K562 (cell line): ENCODE data around the gene ANO1. TPM values are rescaled to one million over a fixed set of nuclear protein-coding genes. Genes with fewer than 3 reads are reported as not detected.

Source experiments
- ATAC-seq: fragments of 200-7000 bp; cut with Tn5 transposase; 3 replicates; pipeline ENCODE4 v1.9.1; 2020; ENCODE audit warnings: moderate library complexity
- BruUV-seq: library from RNA; stranded (reverse); fragments of 400-500 nt; replicated peaks from 2 replicates; lab custom pipeline; 2021; lab: Mats Ljungman, UMichigan
- CTCF ChIA-PET: fragments of 300-600 bp; formaldehyde crosslinking; extraction: SDS; loops from one replicate; lab custom pipeline; 2021; ENCODE audit warnings: low intra/inter-chr PET ratio; lab: Yijun Ruan, JAX
- POLR2A ChIA-PET: fragments of 300-600, 350-650 bp; sonication (Branson Sonifier 250); formaldehyde crosslinking; extraction: SDS; loops from one replicate; lab custom pipeline; 2021; ENCODE audit warnings: antibody characterized with exemption, inconsistent platforms; lab: Yijun Ruan, JAX
- DNase-seq, 4 experiments: peaks; one replicate each; pipeline versions ENCODE4 v3.0.0 to v3.0.0-alpha.2; 2011 to 2018; ENCODE audit warnings: low spot score in 3 of 4, mixed read lengths in 3 of 4; ENCODE audit errors: extremely low read depth in 1 of 4
- FAIRE-seq: peaks from 2 replicates; lab custom pipeline; 2011; peaks lifted over from hg19 to GRCh38; lab: Jason Lieb, UNC
- H2AFZ ChIP-seq: 2 replicates; pipeline ENCODE4 v1.6.0; 2011; ENCODE audit warnings: low read depth, low read length, control low read depth, inconsistent platforms
- H3K27ac ChIP-seq: fragments of 200-600 bp; 3 replicates; pipeline ENCODE4 v1.8.0; 2011; ENCODE audit warnings: low read depth, mild to moderate bottlenecking, control low read depth, inconsistent platforms, low read length, moderate library complexity, mixed read lengths; ENCODE audit errors: extremely low read depth
- H3K27me3 ChIP-seq, 2 experiments: fragments of 300-600 bp in 1 of 2; 2 replicates in 1 of 2; 3 replicates in 1 of 2; pipeline versions ENCODE4 v1.6.0 to v1.8.0; 2011; ENCODE audit warnings: inconsistent platforms in 2 of 2, low read length in 2 of 2, mild to moderate bottlenecking in 1 of 2, mixed read lengths in 1 of 2, moderate library complexity in 1 of 2; ENCODE audit not compliant: control insufficient read depth in 2 of 2, insufficient read depth in 2 of 2
- H3K36me3 ChIP-seq: fragments of 300-600 bp; 3 replicates; pipeline ENCODE4 v1.8.0; 2011; ENCODE audit warnings: mild to moderate bottlenecking, low read length, inconsistent platforms; ENCODE audit not compliant: control insufficient read depth, insufficient read depth
- H3K4me1 ChIP-seq, 2 experiments: fragments of 200-600 bp in 1 of 2; replicated peaks in 1 of 2; 2 replicates in 1 of 2; 3 replicates in 1 of 2; pipeline versions ENCODE4 v1.5.1 to v1.8.0; 2011; ENCODE audit warnings: inconsistent platforms in 2 of 2, low read length in 2 of 2, mild to moderate bottlenecking in 1 of 2, mixed read lengths in 1 of 2, moderate library complexity in 1 of 2; ENCODE audit not compliant: control insufficient read depth in 2 of 2, insufficient read depth in 2 of 2
- H3K4me2 ChIP-seq: 2 replicates; pipeline ENCODE4 v1.6.1; 2011; ENCODE audit warnings: low read length, control low read depth, inconsistent platforms, mixed read lengths; ENCODE audit not compliant: insufficient read depth
- H3K4me3 ChIP-seq: fragments of 200-600 bp; sonication (generic), shearing (Covaris generic); 2 replicates; pipeline ENCODE4 v1.5.1; 2016; ENCODE audit warnings: control low read depth, inconsistent platforms
- H3K79me2 ChIP-seq: fragments of 200-600 bp; 3 replicates; pipeline ENCODE4 v1.8.0; 2011; ENCODE audit warnings: low read length, inconsistent platforms; ENCODE audit not compliant: control insufficient read depth, insufficient read depth
- H3K9ac ChIP-seq, 2 experiments: 2 replicates each; pipeline versions ENCODE4 v1.6.0 to v1.6.1; 2011; ENCODE audit warnings: low read depth in 2 of 2, low read length in 2 of 2, control low read depth in 1 of 2, inconsistent platforms in 1 of 2, mild to moderate bottlenecking in 1 of 2, mixed read lengths in 1 of 2; ENCODE audit not compliant: insufficient read depth in 1 of 2
- H3K9me1 ChIP-seq: one replicate; pipeline ENCODE4 v1.6.0; 2011; ENCODE audit warnings: inconsistent platforms, mild to moderate bottlenecking, low read length, moderate library complexity; ENCODE audit not compliant: control insufficient read depth, insufficient read depth
- H3K9me3 ChIP-seq: replicated peaks from 2 replicates; pipeline ENCODE4 v1.5.1; 2011; ENCODE audit warnings: low read depth, low read length, inconsistent platforms; ENCODE audit not compliant: control insufficient read depth, insufficient read depth
- H4K20me1 ChIP-seq: replicated peaks from 2 replicates; pipeline ENCODE4 v1.6.1; 2011; ENCODE audit warnings: low read length, inconsistent platforms, mixed read lengths; ENCODE audit not compliant: control insufficient read depth, insufficient read depth
- ARID3A ChIP-seq: IDR thresholded peaks from 2 replicates; pipeline ENCODE4 v1.6.1; 2012; ENCODE audit warnings: low read depth, low read length, improper control_type of control experiment, borderline replicate concordance
- BCLAF1 ChIP-seq, 2 experiments: fragments of 450-650 bp in 1 of 2; IDR thresholded peaks; 2 replicates each; pipeline ENCODE4 v1.6.1; 2011 to 2017; ENCODE audit warnings: low read depth in 2 of 2, antibody characterized with exemption in 1 of 2, borderline replicate concordance in 1 of 2, low read length in 1 of 2, mild to moderate bottlenecking in 1 of 2, mixed read lengths in 1 of 2; ENCODE audit not compliant: control insufficient read depth in 1 of 2
- ETS2 ChIP-seq: IDR thresholded peaks from 2 replicates; pipeline ENCODE4 v1.6.1; 2016; ENCODE audit warnings: borderline replicate concordance, missing genetic modification characterization, mild to moderate bottlenecking, moderate library complexity, missing compliant biosample characterization; ENCODE audit not compliant: poor library complexity, severe bottlenecking
- FIP1L1 ChIP-seq: fragments of 200-400 bp; formaldehyde crosslinking; IDR thresholded peaks from 2 replicates; pipeline ENCODE4 v1.6.1; 2018; ENCODE audit warnings: mild to moderate bottlenecking, low read depth, low read length; ENCODE audit not compliant: poor library complexity, severe bottlenecking
- MCM2 ChIP-seq: fragments of 450-650 bp; IDR thresholded peaks from 2 replicates; pipeline ENCODE4 v1.6.1; 2017; ENCODE audit warnings: low read depth, mild to moderate bottlenecking
- MYC ChIP-seq, 2 experiments: fragments of 250-450 bp in 1 of 2; sonication (Bioruptor Pico) in 1 of 2; IDR thresholded peaks; 2 replicates each; pipeline versions ENCODE4 v1.5.1 to v1.6.1; 2012 to 2021; ENCODE audit warnings: low read depth in 2 of 2, borderline replicate concordance in 1 of 2, improper control_type of control experiment in 1 of 2, low read length in 1 of 2, mild to moderate bottlenecking in 1 of 2, moderate library complexity in 1 of 2
- RBBP5 ChIP-seq: fragments of 200-600 bp; sonication (generic); IDR thresholded peaks from 2 replicates; pipeline ENCODE4 v1.6.1; 2012; ENCODE audit warnings: borderline replicate concordance, mild to moderate bottlenecking, low read length, control low read depth, inconsistent platforms; ENCODE audit not compliant: insufficient read depth, poor library complexity, severe bottlenecking
- ZBTB43 ChIP-seq: sonication (generic); formaldehyde crosslinking; IDR thresholded peaks from 2 replicates; pipeline ENCODE4 v1.8.0; 2023; ENCODE audit warnings: mild to moderate bottlenecking, missing genetic modification reagents
- ZBTB8A ChIP-seq: fragments of 450-650 bp; IDR thresholded peaks from 2 replicates; pipeline ENCODE4 v1.6.1; 2018; ENCODE audit warnings: mild to moderate bottlenecking, moderate library complexity; ENCODE audit not compliant: partially characterized antibody
- ZNF175 ChIP-seq: fragments of 200-800 bp; sonication (Bioruptor generic); IDR thresholded peaks from 2 replicates; pipeline ENCODE4 v1.6.1; 2016; ENCODE audit warnings: low read depth, mild to moderate bottlenecking, missing genetic modification characterization, missing compliant biosample characterization
- ZNF282 ChIP-seq: sonication (generic); formaldehyde crosslinking; IDR thresholded peaks from 2 replicates; pipeline ENCODE4 v1.8.1; 2023; ENCODE audit warnings: missing genetic modification reagents
- ZNF354B ChIP-seq: fragments of 250-450 bp; sonication (Bioruptor Pico); IDR thresholded peaks from 2 replicates; pipeline ENCODE4 v1.4.0; 2020
- ZNF707 ChIP-seq: fragments of 250-450 bp; sonication (Bioruptor Pico); conservative IDR thresholded peaks from 2 replicates; pipeline ENCODE4 v1.8.0; 2022; ENCODE audit warnings: inconsistent platforms, mild to moderate bottlenecking, moderate library complexity
- WGBS: fragments of 100-300 bp; shearing (Covaris generic); methylation state at CpG from one replicate; pipeline ENCODE4 v1.1.6; 2016; ENCODE audit warnings: low coverage, mixed read lengths; ENCODE audit not compliant: insufficient coverage; ENCODE audit errors: missing lambda C conversion rate; 5-methylcytosine and 5-hydroxymethylcytosine counted together
- in situ Hi-C: fragments of 300-500 bp; cut with MboI; formaldehyde crosslinking; loops from 4 replicates; pipeline ENCODE4 v1.15.0; 2018; ENCODE audit warnings: inconsistent platforms, mixed read lengths
- intact Hi-C: fragments of 100-400 bp; cut with micrococcal nuclease; formaldehyde crosslinking; loops from 2 replicates; pipeline ENCODE4 v1.14.2; 2022
- polyA plus RNA-seq, 8 experiments: library from polyadenylated mRNA; depleted of rRNA in 4 of 8; stranded (reverse) in 5 of 8; unstranded in 3 of 8; fragments of >200 nt; fragmentation: Nextera tagmentation in 2 of 8; fragmentation: Illumina TruSeq in 1 of 8; extraction: Ambion mirVana in 2 of 8; extraction: Trizol in 1 of 8; gene quantifications; 2 replicates each; pipeline versions ENCODE4 v1.2.1 to v1.2.3, GENCODE V29; 2011 to 2014; ENCODE audit warnings: inconsistent platforms in 1 of 8, missing spikeins in 1 of 8
- total RNA-seq, 7 experiments: library from RNA; depleted of rRNA in 6 of 7; stranded (reverse); fragments of >200 nt in 6 of 7; fragmentation: Illumina TruSeq in 2 of 7; extraction: Trizol in 2 of 7; gene quantifications; 2 replicates each; pipeline versions ENCODE4 v1.2.1 to v1.2.3, GENCODE V29; 2011 to 2021; ENCODE audit warnings: low replicate concordance in 1 of 7

ANO1 gene
- total and polyA plus RNA-seq, 9 of the 15 experiments (the other 6 are each of a cell fraction or from before 2014, with no cell fraction given): not detected

GRCh38 chr11:70230840-70231710 is 153.0 kb downstream of the ANO1 start:
- CTCF ChIA-PET: no interaction called here
- POLR2A ChIA-PET: interaction anchor here (1.0 kb wide), 1 partner anchor 24 kb away, joined by 4 read pairs; no protein-coding TSS in a partner anchor
- H3K4me3 ChIP-seq: no peak overlapping the region
- H3K27ac ChIP-seq: no peak overlapping the region
- H2AFZ ChIP-seq: peak overlapping the region; percentile 38; the same call in 1 of the 2 replicates
- FAIRE-seq (no peak), ATAC-seq (no peak), DNase-seq (no peak)
- no peaks in the 10 kb centered on the region for H3K9me1 ChIP-seq
- 40% methylated on average over 19 of the region's 22 CpGs for WGBS
- peaks cover 4 to 7% of the 10 kb centered on the region in 2 experiments; a peak in 3 of 5 replicates for H3K4me1 ChIP-seq
- H3K36me3 ChIP-seq: no peaks in the 10 kb centered on the region
- no peak overlapping the region for H3K4me2 ChIP-seq
- no peaks in the 10 kb centered on the region for H3K79me2 ChIP-seq
- H3K9ac ChIP-seq: peak overlapping the region in 1 of 2 experiments; percentile 75; a peak in 2 of 4 replicates
- intact Hi-C loops (no loop called here), in situ Hi-C loops (no loop called here)
- BruUV-seq: no TSS peak
- 0 out of 2 replicates have a peak, but pooled peaks cover 6% of the 10 kb centered on the region for H4K20me1 ChIP-seq
- H3K9me3 ChIP-seq: no peaks in the 10 kb centered on the region
- peaks cover 0 to 5% of the 10 kb centered on the region in 2 experiments; a peak in 2 of 5 replicates for H3K27me3 ChIP-seq
- TF ChIP-seq ZNF282: no peak
- no peak for TF ChIP-seq ZBTB43 (CRISPR knock-in tag)
- TF ChIP-seq ZBTB8A: no peak
- TF ChIP-seq ZNF354B (CRISPR knock-in tag): no peak
- TF ChIP-seq BCLAF1 (IDR thresholded peaks at IDR 0.05; ENCODE audit: borderline replicate concordance in 1 of 2, control insufficient read depth in 1 of 2, low read depth in 2 of 2, low read length in 1 of 2): no peak
- no peak for TF ChIP-seq FIP1L1
- TF ChIP-seq ETS2 (tag): no peak
- no peak for TF ChIP-seq ZNF707 (CRISPR knock-in tag)
- TF ChIP-seq ZNF175 (CRISPR knock-in tag): no peak
- TF ChIP-seq RBBP5: no peak
- TF ChIP-seq MCM2: no peak
- no peak for TF ChIP-seq ARID3A
- TF ChIP-seq MYC (IDR thresholded peaks at IDR 0.05; ENCODE audit: low read depth, low read length): no peak
- no peak for TF ChIP-seq MYC (CRISPR knock-in tag; IDR thresholded peaks at IDR 0.05; ENCODE audit: borderline replicate concordance, low read depth)
